Prostate gland (tissue), 2 donors: Measurements from ENCODE around the gene UNC5A.

Experiments used
- CTCF ChIP-seq, 4 experiments: fragments of 200-600 bp in 2 of 4; fragments of 450-650 bp in 2 of 4; sonication (generic) in 2 of 4; IDR thresholded peaks; 1 replicate in 3 of 4; 2 replicates in 1 of 4; pipeline ENCODE4 v1.5.1; 2016 to 2019; ENCODE audit warnings: antibody characterized with exemption in 4 of 4, mild to moderate bottlenecking in 2 of 4, moderate library complexity in 2 of 4
- POLR2A ChIP-seq: fragments of 450-650 bp; IDR thresholded peaks from one replicate; pipeline ENCODE4 v1.6.1; 2016; ENCODE audit warnings: antibody characterized with exemption, mild to moderate bottlenecking
- POLR2AphosphoS5 ChIP-seq: sonication (generic); formaldehyde crosslinking; IDR thresholded peaks from one replicate; pipeline ENCODE4 v1.6.1; 2017; ENCODE audit warnings: antibody characterized with exemption

GRCh38 chr5:176849611-176850227, 39.4 kb downstream of the UNC5A start:
- TF ChIP-seq CTCF (IDR thresholded peaks at IDR 0.05): no peak
- TF ChIP-seq POLR2AphosphoS5: no peak
- TF ChIP-seq POLR2A: no peak
